MM.1S (cell line): ENCODE measurements around the gene ZNF132.

Experiments used
- DNase-seq: peaks from one replicate; pipeline ENCODE4 v3.0.0-alpha.2; 2015
- H2AFZ ChIP-seq: fragments of 300-600 bp; sonication (generic); 2 replicates; pipeline ENCODE4 v1.6.0; 2016; ENCODE audit warnings: antibody characterized with exemption, low read length
- H3F3A ChIP-seq: fragments of 300-600 bp; sonication (generic); 2 replicates; pipeline ENCODE4 v1.6.1; 2016; ENCODE audit warnings: mild to moderate bottlenecking, antibody characterized with exemption, low read length, moderate library complexity, mixed read lengths; ENCODE audit not compliant: insufficient read depth
- H3K27ac ChIP-seq: fragments of 300-600 bp; sonication (generic); 2 replicates; pipeline ENCODE4 v1.5.1; 2016; ENCODE audit warnings: mild to moderate bottlenecking, low read length
- H3K27me3 ChIP-seq: fragments of 300-600 bp; sonication (generic); replicated peaks from 2 replicates; pipeline ENCODE4 v1.6.0; 2016; ENCODE audit warnings: low read length; ENCODE audit not compliant: insufficient read depth
- H3K36me3 ChIP-seq: fragments of 300-600 bp; sonication (generic); replicated peaks from 2 replicates; pipeline ENCODE4 v1.6.1; 2016; ENCODE audit warnings: mild to moderate bottlenecking, low read length, mixed read lengths; ENCODE audit not compliant: insufficient read depth
- H3K4me1 ChIP-seq: fragments of 300-600 bp; sonication (generic); 2 replicates; pipeline ENCODE4 v1.6.1; 2016; ENCODE audit warnings: low read length, mixed read lengths
- H3K4me2 ChIP-seq: fragments of 300-600 bp; sonication (generic); 2 replicates; pipeline ENCODE4 v1.6.0; 2016; ENCODE audit warnings: low read depth, low read length
- H3K4me3 ChIP-seq: fragments of 300-600 bp; sonication (generic); 2 replicates; pipeline ENCODE4 v1.5.1; 2016; ENCODE audit warnings: low read length, mixed read lengths
- H3K79me2 ChIP-seq: fragments of 300-600 bp; sonication (generic); 2 replicates; pipeline ENCODE4 v1.6.1; 2016; ENCODE audit warnings: mixed run types, low read length, mixed read lengths
- H3K9ac ChIP-seq: fragments of 300-600 bp; sonication (generic); 2 replicates; pipeline ENCODE4 v1.6.1; 2016; ENCODE audit warnings: low read length, mixed read lengths
- H3K9me2 ChIP-seq: fragments of 300-600 bp; sonication (generic); replicated peaks from 2 replicates; pipeline ENCODE4 v1.6.1; 2016; ENCODE audit warnings: mild to moderate bottlenecking, low read length, mixed read lengths; ENCODE audit not compliant: insufficient read depth
- H3K9me3 ChIP-seq: fragments of 300-600 bp; sonication (generic); replicated peaks from 2 replicates; pipeline ENCODE4 v1.6.1; 2016; ENCODE audit warnings: mild to moderate bottlenecking, low read length, mixed read lengths; ENCODE audit not compliant: insufficient read depth
- H4K20me1 ChIP-seq: fragments of 300-600 bp; sonication (generic); 2 replicates; pipeline ENCODE4 v1.6.1; 2016; ENCODE audit warnings: mild to moderate bottlenecking, low read length, moderate library complexity, mixed read lengths; ENCODE audit not compliant: insufficient read depth
- CTCF ChIP-seq: fragments of 300-600 bp; sonication (generic); IDR thresholded peaks from 2 replicates; pipeline ENCODE4 v1.5.1; 2016; ENCODE audit warnings: antibody characterized with exemption, low read length, mixed read lengths
- EZH2 ChIP-seq: fragments of 300-600 bp; sonication (generic); optimal IDR thresholded peaks from 2 replicates; pipeline ENCODE3; 2017; ENCODE audit warnings: low read depth, mild to moderate bottlenecking, antibody characterized with exemption, low read length, mixed read lengths
- EZH2phosphoT487 ChIP-seq: fragments of 300-600 bp; sonication (generic); IDR thresholded peaks from 2 replicates; pipeline ENCODE4 v1.6.1; 2018; ENCODE audit warnings: antibody characterized with exemption, low read length

ZNF132 gene

DNA sequence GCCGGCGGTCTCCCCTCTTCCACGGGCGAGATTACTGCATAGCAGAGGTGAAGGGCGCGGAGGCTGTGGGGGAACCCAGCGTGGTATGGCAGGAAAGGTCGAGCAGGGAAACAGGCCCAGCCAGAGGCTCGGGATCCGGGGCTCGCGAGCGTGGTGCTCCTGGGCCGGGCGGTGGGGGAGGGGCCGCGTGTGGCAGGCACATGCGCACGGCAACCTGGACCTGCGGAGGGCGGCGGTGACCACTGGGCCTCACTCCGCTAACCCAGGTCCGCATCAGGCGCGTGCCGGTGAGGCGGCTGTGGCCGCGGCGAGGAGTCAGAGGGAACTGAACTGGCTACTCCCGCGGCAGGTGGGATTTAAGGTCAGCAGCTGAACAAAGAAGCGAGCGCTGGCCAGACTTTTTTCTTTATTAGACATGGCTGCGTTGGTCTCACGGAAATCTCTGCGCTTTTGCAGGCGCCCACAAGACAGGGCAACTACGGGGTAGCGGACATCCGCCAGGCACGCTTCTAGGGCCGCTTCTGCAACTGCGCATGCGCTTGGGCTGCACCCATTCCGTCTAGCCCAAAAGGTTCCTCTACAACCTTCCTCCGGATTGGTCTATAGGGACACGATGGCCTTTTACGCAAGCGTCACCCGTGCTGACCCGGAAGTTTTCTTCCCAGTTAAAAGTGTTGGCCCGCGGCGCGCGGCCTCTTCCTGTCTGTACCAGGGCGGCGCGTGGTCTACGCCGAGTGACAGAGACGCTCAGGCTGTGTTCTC lies 53.2 kb downstream of the ZNF132 start, which contains the start of gene RPS5:
Gene RPS5, plus strand, starts transcription at position 694 of the 762 bp plus-strand sequence. CDS start 869 bp downstream, outside the sequence.
- Histone ChIP-seq H3K4me3 (peak within 1 kb of the TSS; percentile 87), H4K20me1 (no peaks in the 10 kb centered on the region), H3K36me3 (peaks cover 10% of the 10 kb centered on the region; the same call in 1 of the 2 replicates), H3K9ac (peak within 1 kb of the TSS; percentile 84), H3F3A (peaks cover 3% of the 10 kb centered on the region; the same call in 1 of the 2 replicates), H3K27ac (peak within 1 kb of the TSS; percentile 83; the same call in 1 of the 2 replicates), H3K4me2 (peak within 1 kb of the TSS; percentile 90), H3K9me3 (no peaks in the 10 kb centered on the region), H3K79me2 (peaks cover 30% of the 10 kb centered on the region), H3K4me1 (peaks cover 12% of the 10 kb centered on the region; the same call in 1 of the 2 replicates), H3K9me2 (no peaks in the 10 kb centered on the region), H2AFZ (peak within 1 kb of the TSS; percentile 74), H3K27me3 (no peaks in the 10 kb centered on the region)
- TF ChIP-seq EZH2 (no peak), EZH2phosphoT487 (no peak), CTCF (no peak)
- DNase-seq = peak; percentile 98

- peaks cover 12% of the 10 kb centered on the region; the same call in 1 of the 2 replicates for H3K4me1 ChIP-seq
- no peaks in the 10 kb centered on the region for H3K27me3 ChIP-seq
- H2AFZ ChIP-seq = peak overlapping the region; percentile 74
- TF ChIP-seq EZH2phosphoT487 (no peak), CTCF (no peak), EZH2 (no peak)
- H3K9ac ChIP-seq = peak overlapping the region; percentile 84
- H3K4me2 ChIP-seq = peak overlapping the region; percentile 90
- H3F3A ChIP-seq = peaks cover 3% of the 10 kb centered on the region; the same call in 1 of the 2 replicates
- no peaks in the 10 kb centered on the region for H3K9me3 ChIP-seq
- no peaks in the 10 kb centered on the region for H4K20me1 ChIP-seq
- H3K36me3 ChIP-seq = peaks cover 10% of the 10 kb centered on the region; the same call in 1 of the 2 replicates
- peak overlapping the region; percentile 87 for H3K4me3 ChIP-seq
- H3K27ac ChIP-seq = peak overlapping the region; percentile 83; the same call in 1 of the 2 replicates
- no peak for DNase-seq
- no peaks in the 10 kb centered on the region for H3K9me2 ChIP-seq
- H3K79me2 ChIP-seq = peaks cover 29% of the 10 kb centered on the region
These were observed 53.9 kb downstream of the ZNF132 start for GRCh38 chr19:58385891-58386575.

GRCh38 chr19:58385313-58385890 lies 54.6 kb downstream of the ZNF132 start:
- no peak overlapping the region for H3K4me2 ChIP-seq
- 0 out of 2 replicates have a peak, but pooled peaks cover 10% of the 10 kb centered on the region for H3K4me1 ChIP-seq
- H3K79me2 ChIP-seq = peaks cover 23% of the 10 kb centered on the region
- H2AFZ ChIP-seq = no peak overlapping the region
- no peak for DNase-seq
- TF ChIP-seq EZH2phosphoT487 (no peak), CTCF (no peak), EZH2 (no peak)
- no peak overlapping the region for H3K4me3 ChIP-seq
- no peak overlapping the region for H3K9ac ChIP-seq
- H3F3A ChIP-seq = peaks cover 3% of the 10 kb centered on the region; the same call in 1 of the 2 replicates
- H4K20me1 ChIP-seq = no peaks in the 10 kb centered on the region
- H3K27me3 ChIP-seq = no peaks in the 10 kb centered on the region
- H3K9me2 ChIP-seq = no peaks in the 10 kb centered on the region
- H3K36me3 ChIP-seq = peaks cover 10% of the 10 kb centered on the region; the same call in 1 of the 2 replicates
- H3K9me3 ChIP-seq = no peaks in the 10 kb centered on the region
- H3K27ac ChIP-seq = no peak overlapping the region
